HG03095 (cell line): ENCODE results near the gene RIMS4.

Source experiments
- ATAC-seq: cut with Tn5 transposase; IDR thresholded peaks from one replicate; pipeline ENCODE4 v1.9.1; 2021; ENCODE audit warnings: moderate library complexity; ENCODE audit not compliant: unreplicated experiment

RIMS4 gene

DNA sequence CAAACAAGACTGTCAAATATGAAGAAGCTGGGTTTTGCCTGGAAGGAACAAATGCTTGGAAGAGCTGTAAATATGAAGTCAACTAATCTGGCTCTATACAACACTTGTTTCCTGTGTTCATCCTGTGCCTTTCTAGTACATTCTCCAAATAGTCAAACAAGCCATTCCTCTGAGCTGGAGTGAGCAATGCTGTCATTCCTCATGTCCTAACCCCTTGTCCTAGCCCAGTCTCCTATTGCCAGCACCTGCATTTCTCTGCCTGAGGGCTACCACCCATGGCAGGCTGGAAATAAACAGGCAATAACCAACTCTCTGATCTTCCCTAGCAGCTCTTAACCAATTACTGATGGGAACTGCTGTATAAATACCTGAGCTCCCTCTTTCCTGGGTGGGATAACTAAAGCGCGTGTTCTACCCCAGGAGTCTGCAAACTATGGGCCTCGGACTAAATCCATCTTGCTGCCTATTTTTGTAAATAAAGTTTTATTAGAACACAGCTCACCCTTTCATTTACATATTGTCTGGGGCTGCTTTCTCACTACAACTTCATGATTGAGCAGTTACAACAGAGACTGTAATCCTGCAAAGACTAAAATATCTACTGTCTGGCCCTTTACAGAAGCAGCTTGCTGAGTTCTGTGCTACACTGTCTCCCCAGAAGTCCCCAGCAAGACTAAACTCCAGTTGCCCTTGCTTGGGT lies 13.4 kb downstream of the RIMS4 start:
- ATAC-seq: no peak

DNA sequence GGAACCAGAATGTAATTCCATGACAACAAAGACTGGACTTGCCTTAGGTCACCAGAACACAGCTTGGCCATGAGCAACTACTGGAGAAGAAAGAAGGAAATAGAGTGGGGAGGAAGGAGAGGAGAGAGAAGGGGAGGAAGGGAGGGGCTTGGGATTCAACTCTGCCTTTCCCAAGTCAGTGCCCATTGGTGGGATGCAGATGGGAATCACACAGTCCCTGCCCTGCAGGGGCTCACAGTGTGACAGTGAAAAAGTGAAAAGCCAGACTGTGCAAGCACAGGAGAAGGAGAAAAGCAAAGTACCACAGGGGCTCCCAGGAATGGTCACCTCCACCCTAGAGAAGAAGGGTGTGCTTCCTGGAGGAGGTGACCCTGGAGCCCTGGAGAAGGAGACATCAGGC lies 14.0 kb downstream of the RIMS4 start:
- ATAC-seq: no peak

DNA sequence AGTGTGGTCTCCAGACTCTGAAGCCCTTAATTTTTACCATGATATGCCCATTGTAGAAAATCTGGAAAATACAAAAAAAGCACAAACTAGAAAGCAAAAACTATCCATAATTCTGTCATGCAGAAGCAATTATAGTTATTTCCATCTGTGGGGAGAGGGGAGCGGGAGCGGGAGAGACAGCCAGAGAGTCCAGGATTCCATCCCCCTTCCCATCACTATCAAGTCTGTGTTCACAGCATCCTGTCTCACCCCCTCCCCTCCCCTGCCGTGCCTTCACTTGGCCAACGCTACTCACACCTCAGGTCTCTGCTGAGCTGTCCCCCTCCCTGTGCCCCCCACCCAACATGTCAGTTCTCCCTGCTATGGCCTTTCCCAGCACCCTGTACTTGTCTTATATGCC lies 14.5 kb downstream of the RIMS4 start:
- ATAC-seq: no peak

DNA sequence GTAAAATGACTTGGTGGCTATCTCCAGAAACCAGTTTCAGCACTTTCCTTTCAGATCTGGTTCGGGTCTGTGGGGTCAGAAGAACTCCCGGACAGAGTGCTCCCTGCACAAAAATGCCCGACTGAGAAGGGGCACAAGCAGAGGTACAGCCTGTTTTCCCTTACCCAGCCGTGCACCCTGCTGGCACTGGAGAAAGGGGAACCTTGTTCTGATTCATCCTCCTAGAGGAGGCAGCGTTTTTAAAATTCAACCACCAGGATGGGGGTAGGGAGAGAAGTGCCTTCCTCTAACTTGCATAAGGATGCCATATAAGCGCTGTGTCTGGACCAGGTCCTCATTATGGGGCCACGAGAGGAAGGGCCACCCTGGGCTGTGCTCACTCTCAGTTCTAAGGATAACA lies 17.6 kb downstream of the RIMS4 start:
- no peak for ATAC-seq

DNA sequence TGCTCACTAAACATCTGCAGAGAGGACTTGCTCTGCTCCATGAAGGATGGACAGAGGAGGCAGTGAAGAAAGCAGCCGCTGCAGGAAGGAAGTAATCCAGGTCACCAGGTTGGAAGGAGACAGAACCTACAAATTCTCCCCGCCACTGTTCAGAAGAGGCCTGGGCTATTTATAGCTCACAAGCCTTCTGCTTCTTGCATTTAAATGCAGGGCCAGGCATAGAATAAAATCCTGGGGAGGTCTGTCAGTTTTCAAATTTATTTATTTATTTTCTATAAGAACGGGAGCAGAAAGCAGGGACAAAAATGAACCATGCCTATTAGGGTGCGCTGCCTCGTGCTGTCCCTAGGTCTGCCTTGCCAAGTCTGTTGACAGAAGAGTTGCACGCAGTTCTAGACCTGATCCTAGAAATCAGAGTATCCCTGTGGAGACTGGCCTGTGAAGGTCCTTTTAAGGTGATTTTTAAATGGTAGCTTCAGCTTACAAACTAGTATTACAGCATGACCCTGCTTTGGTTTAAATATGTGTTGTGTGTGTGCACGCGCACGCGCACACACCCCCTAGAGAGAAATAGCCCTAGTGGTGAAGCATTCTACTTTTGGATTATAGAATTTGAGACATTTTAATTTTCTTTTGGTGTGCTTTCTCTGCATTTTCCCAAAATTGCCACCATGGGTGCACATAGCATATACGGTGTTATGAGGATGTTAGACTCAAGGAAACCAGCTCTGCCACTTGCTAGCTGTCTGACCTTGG lies 19.5 kb downstream of the RIMS4 start:
- ATAC-seq: no peak

DNA sequence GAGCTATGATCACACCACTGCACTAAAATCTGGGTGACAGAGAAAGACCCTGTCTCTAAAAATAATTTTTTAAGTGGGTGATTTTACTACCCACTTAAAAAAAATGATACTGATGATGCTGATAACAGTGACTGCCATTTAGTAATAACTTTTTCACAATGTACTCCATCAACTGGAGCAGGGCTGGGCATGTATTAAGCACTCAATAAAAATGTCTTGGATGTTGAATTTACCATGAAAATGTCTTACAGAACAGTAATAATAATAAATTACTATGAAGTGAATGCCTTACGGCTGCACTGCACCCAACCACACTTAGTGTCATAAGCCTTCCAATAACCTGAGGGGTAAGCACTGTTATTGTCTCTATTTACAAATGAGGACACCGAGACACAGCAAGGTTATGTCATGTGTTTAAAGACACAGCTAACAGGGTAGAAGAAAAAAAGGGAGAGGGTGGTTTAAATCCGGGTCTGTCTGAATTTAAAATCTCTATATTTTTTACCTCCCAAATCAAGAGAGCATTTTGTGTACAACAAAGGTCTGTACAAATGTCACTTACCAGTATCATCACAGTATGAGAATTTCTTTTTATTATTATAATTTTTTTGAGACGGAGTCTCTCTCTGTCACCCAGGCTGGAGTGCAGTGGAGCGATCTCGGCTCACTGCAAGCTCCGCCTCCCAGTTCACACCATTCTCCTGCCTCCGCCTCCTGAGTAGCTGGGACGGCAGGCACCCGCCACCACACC lies 21.5 kb downstream of the RIMS4 start:
- no peak for ATAC-seq

DNA sequence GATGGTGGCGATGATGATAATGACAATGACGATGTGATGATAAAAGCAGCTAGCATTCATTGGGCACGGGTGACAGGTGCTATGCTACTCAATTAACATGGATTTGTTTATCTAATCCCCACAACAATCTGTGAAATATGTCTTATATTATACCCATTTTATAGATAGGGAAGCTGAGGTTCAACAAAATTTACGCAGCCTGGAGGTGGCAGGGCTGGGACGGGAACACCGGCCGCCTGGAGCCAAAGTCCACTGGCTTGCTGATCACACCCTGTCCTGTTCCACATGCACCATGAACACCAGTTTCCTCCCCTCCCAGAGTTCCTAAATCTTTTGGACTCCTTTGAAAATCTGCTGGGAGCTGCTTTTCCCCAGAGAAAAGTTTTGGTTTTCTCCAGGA lies 23.0 kb downstream of the RIMS4 start:
- ATAC-seq: no peak

DNA sequence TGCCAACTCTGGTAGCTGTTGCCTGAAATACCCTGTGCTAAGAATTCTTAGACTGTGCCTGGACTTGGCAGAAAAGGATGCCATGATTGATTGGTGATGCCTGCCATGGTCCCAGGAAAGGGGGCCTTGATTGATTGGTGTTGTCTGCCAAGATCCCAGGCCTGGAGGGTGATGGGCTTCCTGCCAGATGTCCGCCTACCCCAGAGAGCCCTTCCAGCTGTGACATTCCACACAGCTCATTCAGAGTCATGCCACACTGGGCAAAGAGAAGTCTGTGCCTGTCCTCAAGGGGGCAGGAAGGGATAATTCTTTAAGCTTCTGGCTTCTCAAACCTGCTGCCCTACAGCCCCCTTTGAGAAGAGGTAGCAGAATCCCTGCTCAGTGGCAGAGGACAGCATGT lies 24.6 kb downstream of the RIMS4 start:
- no peak for ATAC-seq

DNA sequence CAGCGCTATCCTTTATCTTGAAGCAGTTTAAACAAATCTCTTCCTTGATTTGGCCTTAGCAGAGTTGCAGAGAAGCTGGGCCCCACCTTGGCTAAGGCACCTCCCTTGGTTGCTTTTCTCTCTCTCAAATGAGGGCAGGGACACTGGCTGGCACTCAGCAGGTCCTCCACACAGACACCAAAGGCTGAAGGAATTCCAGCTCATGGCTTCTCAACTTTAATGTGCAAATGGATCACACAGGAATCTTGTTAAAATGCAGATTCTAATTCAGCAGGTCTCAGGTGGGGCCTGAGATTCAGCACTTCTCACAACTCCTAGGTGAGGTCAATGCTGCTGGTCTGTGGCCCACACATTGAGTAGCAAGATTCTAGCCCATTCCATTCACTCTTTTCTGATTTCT lies 25.7 kb downstream of the RIMS4 start:
- no peak for ATAC-seq

DNA sequence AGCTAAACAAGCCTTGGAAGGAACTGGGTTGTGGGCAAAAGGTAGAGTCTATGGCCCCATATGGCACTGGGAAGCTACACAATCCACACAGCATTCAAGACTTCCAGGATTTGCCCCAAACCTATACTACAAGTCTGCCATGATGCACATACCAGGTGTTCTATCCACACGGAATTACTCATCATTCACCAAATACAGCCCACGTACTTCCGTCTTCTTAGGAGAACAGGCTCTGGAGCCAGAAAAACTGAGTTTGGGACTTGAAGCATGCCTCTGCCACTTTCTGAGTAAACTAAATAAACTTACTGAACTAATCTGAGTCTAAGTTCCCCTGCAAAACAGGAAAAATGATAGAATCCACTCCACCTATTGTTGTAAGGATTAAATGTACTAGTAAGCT lies 28.6 kb downstream of the RIMS4 start:
- no peak for ATAC-seq

DNA sequence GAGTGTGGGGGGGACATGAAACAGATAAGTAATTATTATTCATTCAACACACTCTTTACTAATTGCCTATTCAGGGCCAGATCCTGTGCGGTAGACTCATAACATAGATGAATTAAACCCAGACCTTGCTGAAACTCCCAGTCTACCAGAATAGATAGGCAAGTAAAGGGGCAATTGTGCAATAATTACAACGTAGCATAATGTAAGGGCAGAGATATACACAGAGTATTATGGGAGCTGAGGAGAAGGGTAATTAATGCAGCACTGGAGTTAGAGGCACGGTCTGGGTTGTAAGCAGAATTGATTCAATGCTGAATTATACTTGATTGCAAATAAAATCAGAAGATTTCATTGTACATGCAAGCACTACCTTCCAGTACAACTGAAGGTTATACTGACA lies 29.2 kb downstream of the RIMS4 start:
- no peak for ATAC-seq

DNA sequence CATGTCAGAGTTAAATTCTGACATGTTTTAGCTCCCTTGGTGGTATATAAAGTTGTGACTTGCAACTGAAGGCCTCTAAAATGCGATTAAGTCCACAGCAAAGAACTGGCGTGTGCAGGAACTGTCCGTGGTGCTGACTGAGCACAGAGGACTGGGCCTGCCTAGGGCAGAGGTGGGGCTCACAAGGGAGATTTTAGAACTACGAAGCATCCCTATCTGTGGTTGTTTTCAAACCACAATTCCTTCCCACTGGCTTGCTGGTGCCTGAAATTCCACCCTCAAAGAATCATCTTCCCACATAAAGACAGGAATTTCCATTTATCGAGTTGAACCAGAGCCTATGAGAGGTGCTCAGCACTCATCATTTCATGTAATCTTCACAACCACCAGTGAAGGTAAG lies 30.1 kb downstream of the RIMS4 start:
- ATAC-seq: no peak

DNA sequence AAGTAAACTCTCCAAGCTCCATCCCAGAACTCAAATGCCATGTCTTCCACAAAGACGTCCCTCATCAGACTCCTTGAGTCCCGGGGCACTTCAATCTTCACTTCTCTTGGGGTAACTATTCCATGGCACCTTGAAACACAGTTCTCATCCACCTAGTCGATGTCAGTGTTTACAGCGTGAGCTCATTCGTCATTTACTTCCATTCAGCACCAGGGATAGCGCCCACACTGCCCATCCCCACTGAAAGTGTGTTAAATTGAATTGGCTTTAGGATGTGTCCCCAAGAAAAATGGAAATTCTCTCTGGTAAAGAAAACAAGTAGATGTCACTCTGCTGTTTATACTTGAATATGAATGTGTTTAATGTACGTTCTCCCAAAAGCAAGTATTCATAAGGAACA lies 33.4 kb downstream of the RIMS4 start:
- no peak for ATAC-seq

DNA sequence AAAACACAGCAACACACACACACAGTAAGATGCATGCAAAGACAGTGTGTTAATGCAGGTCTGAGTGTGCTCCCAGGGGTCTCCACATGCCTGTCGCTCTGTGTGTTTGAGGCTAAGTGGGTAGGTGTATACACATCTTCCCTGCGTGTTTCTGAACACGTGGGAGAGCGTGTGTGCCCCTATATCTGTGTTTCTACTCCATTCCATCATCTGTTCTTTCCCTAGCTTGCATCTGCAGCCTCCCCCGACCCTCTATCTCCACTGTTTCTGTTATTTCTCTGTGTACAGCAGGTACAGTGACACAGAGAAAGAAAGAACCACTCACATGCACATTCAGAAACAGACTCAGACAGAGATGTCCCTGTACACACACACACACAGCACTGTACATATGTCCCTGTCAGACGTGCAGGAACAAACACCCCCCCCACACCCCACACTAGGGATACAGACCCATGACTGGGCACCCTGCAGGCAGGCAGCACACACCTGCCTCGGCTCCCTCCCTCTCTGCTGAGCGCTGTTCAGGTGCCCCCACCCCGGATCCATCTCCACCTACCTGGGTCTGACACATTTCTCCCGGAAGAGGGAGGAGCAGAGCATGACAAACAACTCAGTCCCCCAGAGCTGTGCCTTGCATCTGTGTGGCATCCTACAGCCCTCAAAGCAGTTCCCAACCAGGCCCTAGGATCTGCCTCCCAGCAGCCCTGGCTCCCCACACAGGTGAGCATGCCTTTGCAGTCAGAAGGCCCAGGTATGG lies 37.1 kb downstream of the RIMS4 start:
- ATAC-seq: no peak

DNA sequence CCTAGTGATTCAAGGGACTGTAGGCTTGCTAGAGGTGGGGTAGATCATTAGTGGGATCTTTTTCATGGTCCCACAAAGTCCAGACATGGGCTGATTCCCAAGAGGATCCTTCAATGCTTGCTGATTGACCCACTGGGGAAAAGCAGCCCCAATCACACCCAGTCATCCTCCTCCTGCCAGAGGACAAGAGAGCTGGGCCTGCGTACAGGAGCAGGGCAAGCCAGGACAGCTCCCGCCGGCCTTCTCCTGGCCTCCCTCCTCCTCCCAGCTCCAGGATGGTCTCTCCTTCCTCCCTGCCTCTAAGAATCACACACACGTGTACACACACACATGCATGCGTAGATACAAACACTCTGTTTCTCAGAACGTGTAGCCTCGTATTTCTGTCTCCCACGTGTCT lies 37.7 kb downstream of the RIMS4 start:
- ATAC-seq: no peak

DNA sequence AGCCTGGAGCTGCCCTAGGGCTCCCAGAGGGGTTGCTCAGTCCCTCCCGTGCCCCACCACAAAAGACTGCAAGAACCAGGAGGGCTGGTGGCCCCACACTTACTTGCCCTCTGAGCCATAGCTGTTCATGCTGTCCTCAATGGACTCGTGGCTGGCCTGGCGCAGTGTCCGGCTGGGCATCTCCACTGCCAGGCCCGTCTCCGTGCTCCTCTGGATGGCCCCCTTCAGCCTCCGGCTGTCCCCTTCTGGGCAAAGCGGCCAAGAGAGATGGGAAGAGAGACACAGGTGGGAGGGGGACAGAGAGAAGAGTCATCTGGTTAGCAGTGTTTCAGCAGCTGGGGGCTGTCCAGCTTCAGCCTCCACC lies 39.2 kb downstream of the RIMS4 start:
- no peak for ATAC-seq

DNA sequence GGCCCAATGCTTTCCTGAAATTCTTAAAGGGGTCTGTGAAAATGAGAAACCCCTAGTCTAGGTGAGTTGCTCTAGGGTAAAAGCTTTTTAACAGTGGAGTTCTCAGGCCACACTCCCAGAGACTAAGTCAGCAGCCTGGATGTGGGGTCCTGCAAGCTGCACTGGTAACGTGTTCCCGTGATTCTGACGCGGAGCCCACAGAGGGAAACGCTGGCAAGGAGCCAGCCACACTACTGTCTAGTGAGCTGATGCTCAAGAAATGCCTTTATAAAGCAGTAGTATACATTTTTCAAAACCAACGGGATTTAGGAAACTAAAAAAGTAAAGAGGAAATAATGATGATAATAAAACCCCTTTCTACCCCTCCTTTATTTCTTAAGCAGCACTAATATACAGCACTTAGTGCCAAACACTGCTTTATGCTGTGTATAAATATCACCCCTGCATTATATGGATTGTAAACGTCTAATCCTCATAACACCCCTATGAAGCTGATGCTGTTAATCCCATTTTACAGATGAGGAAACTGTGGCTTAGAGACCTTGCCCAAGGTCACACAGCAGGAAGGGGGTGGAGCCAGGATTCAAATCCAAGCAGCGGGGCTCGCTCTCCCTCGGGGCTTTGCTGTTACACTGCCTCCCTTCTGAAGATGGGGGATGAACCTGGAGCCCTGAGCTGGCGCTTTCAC lies 39.7 kb downstream of the RIMS4 start:
- ATAC-seq: no peak

DNA sequence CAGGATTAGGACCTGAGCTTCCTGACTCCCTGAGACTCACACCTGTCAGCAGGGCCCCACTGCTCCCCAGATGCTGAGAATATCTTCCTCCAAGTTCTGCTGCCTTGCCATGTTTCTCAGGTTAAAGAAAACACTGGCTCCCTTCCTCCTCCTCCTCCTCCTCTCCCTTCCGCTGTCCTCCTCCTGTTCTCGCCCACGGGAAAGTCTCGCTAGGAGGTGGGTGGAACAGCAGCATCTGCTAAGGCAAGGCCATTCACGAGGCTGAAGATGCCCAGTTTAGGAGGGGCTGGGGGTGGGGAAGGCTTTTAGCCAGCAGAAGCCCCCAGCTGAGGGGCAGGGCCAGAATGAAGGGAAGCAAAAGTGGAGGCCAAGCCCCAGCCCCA lies 40.9 kb downstream of the RIMS4 start:
- no peak for ATAC-seq

DNA sequence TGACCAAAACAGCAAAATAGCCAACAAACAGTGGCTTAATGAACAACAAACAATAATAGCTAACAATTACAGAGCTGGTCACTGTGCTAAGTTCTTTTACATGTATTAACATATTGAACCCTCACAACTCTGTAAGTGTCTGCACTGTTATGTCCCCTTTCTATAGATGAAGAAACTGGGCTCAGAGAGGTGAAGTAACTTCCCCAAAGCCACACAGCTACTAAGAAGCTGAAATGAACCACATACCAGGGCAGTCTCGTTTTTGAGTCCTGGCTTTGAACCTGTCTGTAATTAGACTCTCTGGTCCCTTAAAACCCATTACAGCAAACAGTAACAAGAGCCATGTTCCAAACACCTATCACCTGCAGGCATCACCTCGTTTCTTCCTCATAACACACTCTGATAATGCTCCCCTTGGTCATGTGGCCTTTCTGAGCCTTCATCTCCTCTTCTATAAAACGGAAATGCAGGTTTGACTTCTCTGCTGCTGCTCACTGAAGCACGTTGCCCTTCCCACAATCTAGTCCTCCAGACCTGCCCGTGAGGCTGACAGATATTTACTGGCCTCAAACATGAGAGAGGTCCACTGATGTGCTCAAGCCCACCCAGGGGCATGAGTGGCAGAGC lies 41.4 kb downstream of the RIMS4 start:
- no peak for ATAC-seq

DNA sequence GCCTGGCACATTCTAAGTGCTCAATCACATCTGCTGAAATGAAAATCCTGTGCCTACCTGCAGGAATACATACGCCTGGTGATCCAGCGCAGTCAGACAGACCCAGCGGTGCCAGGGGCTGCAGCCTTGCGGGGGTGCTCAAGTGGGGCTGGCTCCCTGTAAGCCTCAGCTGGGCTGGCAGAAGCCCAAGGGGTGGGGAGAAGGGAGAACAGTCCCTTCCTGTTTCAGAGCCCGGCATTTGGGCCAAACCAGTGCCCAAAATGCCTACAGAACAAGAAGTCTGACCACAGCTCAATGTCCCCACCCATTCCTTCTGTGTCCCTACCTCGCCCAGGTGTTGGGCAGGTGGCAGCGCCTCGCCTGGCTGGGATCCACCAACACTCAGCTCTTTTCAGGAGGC lies 42.1 kb downstream of the RIMS4 start:
- no peak for ATAC-seq
